ACC112 (cell line): ENCODE data around the gene ADCY7.

ENCODE experiments used
- H2AFZ ChIP-seq: fragments of 200-600 bp; sonication (generic); one replicate; pipeline ENCODE4 v1.6.0; 2017; ENCODE audit warnings: antibody characterized with exemption, low read length; ENCODE audit not compliant: unreplicated experiment
- H3K27ac ChIP-seq: fragments of 200-600 bp; sonication (generic); 2 replicates; pipeline ENCODE4 v1.5.1; 2014; ENCODE audit warnings: low read depth, mild to moderate bottlenecking, antibody characterized with exemption, low read length, moderate library complexity
- H3K27me3 ChIP-seq: fragments of 200-600 bp; sonication (generic); 2 replicates; pipeline ENCODE4 v1.6.1; 2014; ENCODE audit warnings: mild to moderate bottlenecking, antibody characterized with exemption, low read length, moderate library complexity, mixed read lengths; ENCODE audit not compliant: insufficient read depth
- H3K36me3 ChIP-seq: fragments of 200-600 bp; sonication (generic); 2 replicates; pipeline ENCODE4 v1.6.1; 2016; ENCODE audit warnings: mild to moderate bottlenecking, antibody characterized with exemption, low read length, moderate library complexity, mixed read lengths; ENCODE audit not compliant: insufficient read depth
- H3K4me1 ChIP-seq: fragments of 200-600 bp; sonication (generic); one replicate; pipeline ENCODE4 v1.6.1; 2016; ENCODE audit warnings: low read length, mixed read lengths; ENCODE audit not compliant: insufficient read depth, unreplicated experiment, control insufficient read depth
- H3K4me3 ChIP-seq: fragments of 200-600 bp; sonication (generic); 2 replicates; pipeline ENCODE4 v1.5.1; 2014; ENCODE audit warnings: mild to moderate bottlenecking, low read depth, low read length
- H3K79me2 ChIP-seq: fragments of 200-600 bp; sonication (generic); one replicate; pipeline ENCODE4 v1.6.0; 2016; ENCODE audit warnings: low read length; ENCODE audit not compliant: control insufficient read depth, unreplicated experiment, insufficient read depth

The ADCY7 gene

DNA sequence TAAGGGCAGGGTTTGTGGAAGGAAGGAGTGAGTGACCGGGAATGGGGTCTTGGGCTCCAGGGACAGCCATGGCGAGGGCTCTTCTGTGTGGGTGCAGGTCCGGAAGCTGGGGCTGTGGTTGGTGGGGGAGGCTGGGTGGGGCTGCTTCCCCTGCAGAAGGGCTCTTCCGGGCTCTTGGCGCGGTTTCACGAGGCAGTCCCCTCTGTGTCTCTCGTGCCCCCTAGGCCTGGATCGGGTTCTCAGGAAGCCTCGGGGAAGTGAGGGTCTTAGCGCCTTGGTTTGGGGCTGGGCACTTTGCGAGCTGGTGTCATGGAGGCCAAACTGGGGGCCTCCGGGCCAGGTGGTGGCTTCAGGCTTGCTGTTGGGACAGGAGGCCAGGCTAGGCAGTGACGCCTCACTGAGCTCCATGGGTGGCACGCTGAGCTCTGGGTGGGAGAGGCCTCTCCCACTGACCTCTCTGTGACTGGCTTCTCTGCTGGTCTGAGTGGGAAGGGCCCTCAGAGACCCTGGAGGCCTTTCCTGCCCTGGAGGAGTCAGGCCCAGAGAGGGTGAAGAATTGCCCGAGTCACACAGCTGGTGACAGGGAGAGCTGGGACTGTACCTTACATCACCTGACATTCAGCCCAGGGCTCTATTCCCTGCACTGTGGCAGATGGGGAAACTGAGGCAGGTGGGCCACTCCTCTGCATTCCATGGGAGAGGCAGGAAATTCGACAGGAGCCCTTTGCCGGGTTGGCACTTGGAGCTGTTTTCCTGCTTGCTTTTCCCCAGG, 8.2 kb downstream of the ADCY7 start:
- H3K4me1 ChIP-seq = no peaks in the 10 kb centered on the region
- peaks cover 68% of the 10 kb centered on the region for H3K79me2 ChIP-seq

DNA sequence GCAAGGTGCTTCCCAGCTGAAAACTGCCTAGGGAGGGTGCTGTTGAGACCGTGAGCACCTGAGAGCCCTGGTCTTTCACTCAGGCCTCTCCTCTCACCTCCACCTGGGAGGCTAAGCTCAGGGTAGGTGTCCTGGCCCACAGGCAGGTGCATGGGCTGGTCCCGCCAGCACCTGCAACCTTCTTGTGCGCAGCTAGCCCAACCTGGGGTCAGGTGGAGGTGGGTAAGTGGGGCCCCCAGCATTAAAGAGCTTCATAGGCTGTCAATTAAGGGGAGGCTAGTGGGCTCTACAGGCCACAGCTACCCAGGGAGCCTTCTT, 8.7 kb downstream of the ADCY7 start:
- Histone ChIP-seq H2AFZ (no peak overlapping the region), H3K4me3 (no peak overlapping the region), H3K27me3 (no peaks in the 10 kb centered on the region), H3K27ac (no peak overlapping the region), H3K4me1 (no peaks in the 10 kb centered on the region), H3K79me2 (peaks cover 67% of the 10 kb centered on the region), H3K36me3 (peaks cover 6% of the 10 kb centered on the region; the same call in 1 of the 2 replicates)

More for the DNA sequence above, 8.2 kb downstream of the ADCY7 start:
- Histone ChIP-seq H3K27ac (no peak overlapping the region), H2AFZ (no peak overlapping the region), H3K36me3 (peaks cover 6% of the 10 kb centered on the region; the same call in 1 of the 2 replicates), H3K4me3 (no peak overlapping the region), H3K27me3 (no peaks in the 10 kb centered on the region)

DNA sequence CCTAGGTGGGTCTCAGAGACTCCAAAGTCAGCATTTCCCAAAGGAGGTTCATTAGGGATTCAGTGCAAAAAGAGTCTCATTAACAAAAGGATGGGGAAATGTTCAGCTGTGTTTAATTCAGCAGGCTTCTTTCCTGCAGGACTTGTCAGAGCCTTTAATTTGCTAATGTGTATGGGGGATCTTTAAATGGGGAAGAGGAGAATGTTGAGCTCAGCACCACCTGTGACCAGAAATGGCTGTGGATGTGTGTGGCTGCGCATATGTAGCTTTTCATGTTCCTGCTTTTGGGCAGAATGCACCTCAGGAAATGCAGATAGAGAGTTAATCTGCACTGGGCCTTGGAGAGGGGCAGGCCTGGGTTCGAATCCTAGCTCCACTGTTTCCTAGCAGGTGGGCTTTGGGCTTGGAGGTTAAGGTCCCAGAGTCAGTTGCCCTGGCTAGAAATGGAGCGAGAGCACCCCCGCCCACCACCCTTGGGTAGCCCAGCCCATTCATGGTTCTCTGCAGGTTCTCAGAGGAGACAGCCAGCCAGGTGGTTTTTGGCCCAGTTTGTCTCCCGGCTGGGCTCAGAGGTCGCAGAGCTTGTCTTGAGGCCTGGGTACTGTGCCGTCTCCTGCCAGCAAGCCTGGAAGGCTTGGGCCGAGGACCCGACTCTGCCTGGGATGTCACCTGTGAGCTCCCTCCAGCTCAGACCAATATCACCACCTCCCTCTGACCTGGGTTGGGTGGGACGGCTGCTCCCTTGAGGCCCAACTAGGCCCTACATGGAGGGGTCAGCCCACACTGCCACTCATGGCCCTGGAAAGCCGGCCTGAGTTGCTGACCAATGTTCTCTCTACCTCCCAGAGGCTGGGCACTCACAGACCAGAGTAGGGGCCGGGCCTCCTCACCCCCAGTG, 9.3 kb downstream of the ADCY7 start:
- peaks cover 66% of the 10 kb centered on the region for H3K79me2 ChIP-seq
- peaks cover 6% of the 10 kb centered on the region; the same call in 1 of the 2 replicates for H3K36me3 ChIP-seq
- no peak overlapping the region for H2AFZ ChIP-seq
- no peaks in the 10 kb centered on the region for H3K4me1 ChIP-seq
- no peak overlapping the region for H3K27ac ChIP-seq
- H3K27me3 ChIP-seq = no peaks in the 10 kb centered on the region
- H3K4me3 ChIP-seq = no peak overlapping the region

DNA sequence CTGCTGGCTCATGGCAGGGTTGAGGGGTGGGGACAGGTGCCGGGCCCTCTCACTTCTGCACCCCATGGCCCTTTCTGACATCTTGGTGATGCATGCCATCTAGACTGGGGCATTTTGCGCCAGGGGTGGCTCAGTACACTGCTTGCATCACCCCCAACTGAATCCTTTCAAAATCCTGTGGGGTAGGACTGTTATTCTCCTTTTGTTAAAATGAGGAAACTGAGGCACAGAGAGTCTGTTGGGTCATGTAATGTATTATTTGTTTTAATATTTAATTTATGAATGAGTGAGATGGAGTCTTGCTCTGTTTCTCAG, 9.9 kb downstream of the ADCY7 start:
- Histone ChIP-seq H3K27me3 (no peaks in the 10 kb centered on the region), H3K4me1 (no peaks in the 10 kb centered on the region), H3K36me3 (peaks cover 6% of the 10 kb centered on the region; the same call in 1 of the 2 replicates), H3K27ac (no peak overlapping the region), H3K79me2 (peaks cover 72% of the 10 kb centered on the region), H2AFZ (no peak overlapping the region), H3K4me3 (no peak overlapping the region)

- no peak overlapping the region for H3K27ac ChIP-seq
- no peak overlapping the region for H3K4me3 ChIP-seq
- peaks cover 70% of the 10 kb centered on the region for H3K79me2 ChIP-seq
- H3K4me1 ChIP-seq = no peaks in the 10 kb centered on the region
- no peak overlapping the region for H2AFZ ChIP-seq
- H3K36me3 ChIP-seq = peaks cover 6% of the 10 kb centered on the region; the same call in 1 of the 2 replicates
- no peaks in the 10 kb centered on the region for H3K27me3 ChIP-seq
Observed at GRCh38 chr16:50276801-50277555, 10.6 kb downstream of the ADCY7 start.

- peaks cover 66% of the 10 kb centered on the region for H3K79me2 ChIP-seq
- no peak overlapping the region for H2AFZ ChIP-seq
Observed at GRCh38 chr16:50278251-50278650, 11.9 kb downstream of the ADCY7 start.

GRCh38 chr16:50279504-50279865, 13.1 kb downstream of the ADCY7 start:
- H3K4me3 ChIP-seq = no peak overlapping the region
- H3K36me3 ChIP-seq = peaks cover 6% of the 10 kb centered on the region; the same call in 1 of the 2 replicates
- H2AFZ ChIP-seq = no peak overlapping the region
- peaks cover 3% of the 10 kb centered on the region for H3K4me1 ChIP-seq
- H3K27me3 ChIP-seq = no peaks in the 10 kb centered on the region
- peaks cover 65% of the 10 kb centered on the region for H3K79me2 ChIP-seq
- H3K27ac ChIP-seq = no peak overlapping the region

More at GRCh38 chr16:50278251-50278650, 11.9 kb downstream of the ADCY7 start:
- Histone ChIP-seq H3K4me3 (no peak overlapping the region), H3K4me1 (no peaks in the 10 kb centered on the region), H3K27me3 (no peaks in the 10 kb centered on the region), H3K36me3 (peaks cover 6% of the 10 kb centered on the region; the same call in 1 of the 2 replicates), H3K27ac (no peak overlapping the region)

DNA sequence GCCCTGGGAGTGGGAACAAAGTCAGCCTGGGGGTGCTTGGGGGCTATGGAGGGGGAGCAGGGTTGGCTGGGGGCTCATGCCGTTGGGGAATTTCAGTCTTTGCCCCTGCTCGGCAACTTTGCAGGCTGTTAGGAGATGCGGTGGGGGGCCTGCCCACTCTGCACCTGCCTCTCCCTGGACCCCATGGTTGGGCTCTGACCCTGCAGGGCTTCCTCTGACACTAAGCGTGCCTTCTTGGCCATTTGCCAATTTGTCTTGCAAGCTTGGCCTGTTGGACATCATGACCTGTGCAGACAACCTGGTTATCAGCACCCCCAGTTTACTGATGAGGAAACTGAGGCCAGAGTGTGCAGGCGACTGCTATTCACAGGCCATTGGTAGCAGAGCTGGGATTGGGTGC, 14.6 kb downstream of the ADCY7 start:
- Histone ChIP-seq H2AFZ (no peak overlapping the region), H3K36me3 (peaks cover 6% of the 10 kb centered on the region; the same call in 1 of the 2 replicates), H3K79me2 (peaks cover 63% of the 10 kb centered on the region), H3K4me3 (no peak overlapping the region), H3K27me3 (no peaks in the 10 kb centered on the region), H3K27ac (no peak overlapping the region), H3K4me1 (peaks cover 7% of the 10 kb centered on the region)

DNA sequence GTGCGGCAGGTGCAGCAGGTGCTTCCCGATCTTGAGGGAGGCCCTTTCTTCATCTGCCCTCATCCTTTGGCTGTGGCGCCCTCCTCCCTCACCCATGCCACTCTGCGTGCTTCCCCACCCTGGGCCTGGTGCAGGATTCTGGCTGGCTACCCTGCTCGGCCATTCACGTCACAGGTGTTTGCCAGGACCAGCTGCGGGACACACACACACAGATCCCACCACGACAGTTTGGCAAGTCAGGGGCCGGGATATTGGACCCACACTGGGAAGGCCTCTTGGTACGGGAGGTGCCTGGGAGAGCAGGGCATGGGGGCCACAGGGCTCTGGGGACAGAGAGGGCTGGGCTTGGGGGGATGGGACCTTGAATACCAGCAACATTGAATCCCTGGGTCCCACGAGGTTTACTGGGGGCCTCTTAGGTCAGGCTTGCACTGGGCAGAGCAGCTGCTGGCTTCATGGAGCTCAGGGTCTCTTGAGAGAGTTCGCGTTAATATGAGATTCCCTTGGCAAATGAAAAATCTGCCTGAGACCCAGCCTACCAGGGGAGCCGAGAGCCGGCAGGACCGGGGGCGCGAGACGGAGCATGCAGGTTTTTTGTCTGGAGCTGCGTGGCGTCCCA, 15.1 kb downstream of the ADCY7 start:
- Histone ChIP-seq H2AFZ (no peak overlapping the region), H3K27ac (no peak overlapping the region), H3K4me3 (no peak overlapping the region)

GRCh38 chr16:50282010-50282538, 15.7 kb downstream of the ADCY7 start:
- no peak overlapping the region for H2AFZ ChIP-seq

More for the DNA sequence above, 15.1 kb downstream of the ADCY7 start:
- Histone ChIP-seq H3K27me3 (no peaks in the 10 kb centered on the region), H3K36me3 (peaks cover 6% of the 10 kb centered on the region; the same call in 1 of the 2 replicates), H3K4me1 (peaks cover 7% of the 10 kb centered on the region), H3K79me2 (peaks cover 64% of the 10 kb centered on the region)

More at GRCh38 chr16:50282010-50282538, 15.7 kb downstream of the ADCY7 start:
- Histone ChIP-seq H3K27me3 (no peaks in the 10 kb centered on the region), H3K79me2 (peaks cover 60% of the 10 kb centered on the region), H3K27ac (no peak overlapping the region), H3K4me3 (no peak overlapping the region), H3K36me3 (no peaks in the 10 kb centered on the region; the same call in 1 of the 2 replicates), H3K4me1 (peaks cover 7% of the 10 kb centered on the region)
